ENCODE measurements around the gene MCM9. TPM values are rescaled to one million over a fixed set of nuclear protein-coding genes. Genes with fewer than 3 reads are reported as not detected.

MCM9 gene
- total RNA-seq, 4 donors from 2014 or later: 26.7 to 47.2 (median 35.8) TPM

- intact Hi-C loops (cut with DNase I): loop anchor here (10.0 kb wide), 1 partner anchor 179 kb away; the partner anchor contains the start of gene FAM184A
- TF ChIP-seq, protein P1, sequence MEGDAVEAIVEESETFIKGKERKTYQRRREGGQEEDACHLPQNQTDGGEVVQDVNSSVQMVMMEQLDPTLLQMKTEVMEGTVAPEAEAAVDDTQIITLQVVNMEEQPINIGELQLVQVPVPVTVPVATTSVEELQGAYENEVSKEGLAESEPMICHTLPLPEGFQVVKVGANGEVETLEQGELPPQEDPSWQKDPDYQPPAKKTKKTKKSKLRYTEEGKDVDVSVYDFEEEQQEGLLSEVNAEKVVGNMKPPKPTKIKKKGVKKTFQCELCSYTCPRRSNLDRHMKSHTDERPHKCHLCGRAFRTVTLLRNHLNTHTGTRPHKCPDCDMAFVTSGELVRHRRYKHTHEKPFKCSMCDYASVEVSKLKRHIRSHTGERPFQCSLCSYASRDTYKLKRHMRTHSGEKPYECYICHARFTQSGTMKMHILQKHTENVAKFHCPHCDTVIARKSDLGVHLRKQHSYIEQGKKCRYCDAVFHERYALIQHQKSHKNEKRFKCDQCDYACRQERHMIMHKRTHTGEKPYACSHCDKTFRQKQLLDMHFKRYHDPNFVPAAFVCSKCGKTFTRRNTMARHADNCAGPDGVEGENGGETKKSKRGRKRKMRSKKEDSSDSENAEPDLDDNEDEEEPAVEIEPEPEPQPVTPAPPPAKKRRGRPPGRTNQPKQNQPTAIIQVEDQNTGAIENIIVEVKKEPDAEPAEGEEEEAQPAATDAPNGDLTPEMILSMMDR (IDR thresholded peaks at IDR 0.05): no peak
- TF ChIP-seq POLR2A (IDR thresholded peaks at IDR 0.05): no peak
- Histone ChIP-seq H3K4me3 (replicated peaks in 1 of 3) (no peak overlapping the region), H3K27me3 (no peaks in the 10 kb centered on the region), H3K9me3 (no peaks in the 10 kb centered on the region), H3K4me1 (peaks cover 0 to 30% of the 10 kb centered on the region in 2 donors), H3K36me3 (no peaks in the 10 kb centered on the region), H3K27ac (peak overlapping the region in 2 of 3 donors; percentile 94 to 98)
- WGBS, 2 donors: 48 to 51% methylated on average over 2 of the region's 2 CpGs
- no peak for DNase-seq
These were observed 39.1 kb downstream of the MCM9 start for GRCh38 chr6:118895859-118896258.

GRCh38 chr6:118895261-118895560 is 39.7 kb downstream of the MCM9 start:
- H3K4me1 ChIP-seq: peaks cover 0 to 30% of the 10 kb centered on the region in 2 donors
- WGBS, 2 donors: 0 to 1% methylated on average over 10 to 11 of the region's 11 CpGs
- intact Hi-C loops (cut with DNase I): loop anchor here (10.0 kb wide), 1 partner anchor 180 kb away; the partner anchor contains the start of gene FAM184A

GRCh38 chr6:118894425-118895260 is 40.3 kb downstream of the MCM9 start:
- peak; percentile 86 to 88 for DNase-seq
- H3K9me3 ChIP-seq: no peaks in the 10 kb centered on the region
- TF ChIP-seq, protein P1 (IDR thresholded peaks at IDR 0.05): peak in 1 of 6 experiments; percentile 8
- TF ChIP-seq POLR2A (IDR thresholded peaks at IDR 0.05): peak; percentile 64 to 90
- peaks cover 0 to 30% of the 10 kb centered on the region in 2 donors for H3K4me1 ChIP-seq
- H3K27me3 ChIP-seq: no peaks in the 10 kb centered on the region
- WGBS, 2 donors: 0% methylated on average over 34 to 43 of the region's 102 CpGs
- peak overlapping the region; percentile 94 to 98 (median 97) for H3K27ac ChIP-seq
- intact Hi-C loops (cut with DNase I): loop anchor here (10.0 kb wide), 1 partner anchor 180 kb away; the partner anchor contains the start of gene FAM184A
- peak overlapping the region; percentile 82 to 97 (median 90) for H3K4me3 ChIP-seq (replicated peaks in 1 of 3)
- H3K36me3 ChIP-seq: no peaks in the 10 kb centered on the region

More at GRCh38 chr6:118895261-118895560, 39.7 kb downstream of the MCM9 start:
- Histone ChIP-seq H3K36me3 (no peaks in the 10 kb centered on the region), H3K9me3 (no peaks in the 10 kb centered on the region), H3K4me3 (replicated peaks in 1 of 3) (peak overlapping the region in 2 of 3 donors; percentile 82 to 90), H3K27me3 (no peaks in the 10 kb centered on the region), H3K27ac (peak overlapping the region; percentile 94 to 98 (median 97))
- DNase-seq: no peak
- peak in 1 of 2 donors; percentile 47 for TF ChIP-seq POLR2A (IDR thresholded peaks at IDR 0.05)
- TF ChIP-seq, protein P1 (IDR thresholded peaks at IDR 0.05): no peak

DNA sequence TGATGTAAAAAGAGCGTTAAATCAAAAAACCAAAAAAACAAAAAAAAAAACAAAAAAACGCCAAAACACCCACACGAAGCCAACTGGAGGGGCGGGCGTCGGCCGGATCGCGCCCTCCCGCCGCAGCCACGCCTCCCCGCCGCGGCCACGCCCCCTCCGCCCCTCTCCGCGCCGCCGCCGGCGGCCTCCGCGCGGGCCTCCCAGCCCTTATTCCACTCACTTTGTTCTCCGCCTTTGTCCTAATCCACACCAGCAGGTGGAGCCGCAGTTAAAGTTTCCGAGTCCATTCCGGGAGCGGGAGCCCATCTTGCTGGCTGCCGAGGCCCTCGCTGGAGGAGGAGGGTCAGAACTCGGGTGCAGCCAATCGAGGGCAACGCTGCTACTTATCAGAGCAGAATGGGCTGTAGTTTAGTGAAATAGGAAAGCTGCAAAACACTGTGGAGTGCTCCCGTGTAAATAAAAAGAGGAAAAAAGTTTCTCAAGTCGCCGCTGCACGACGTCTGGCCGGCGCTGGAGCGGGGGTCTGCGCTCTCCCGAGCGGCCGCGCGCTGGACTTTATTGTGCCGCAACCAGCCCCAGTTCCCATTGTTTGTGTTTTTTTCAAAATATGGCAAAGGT is 41.0 kb downstream of the MCM9 start, which contains the start of gene ASF1A:
Gene ASF1A (plus strand): TSS at position 346 of the 618 bp plus-strand sequence. CDS start 262 bp downstream, at position 608.
- H3K9me3 ChIP-seq: no peaks in the 10 kb centered on the region
- H3K36me3 ChIP-seq: no peaks in the 10 kb centered on the region
- peaks cover 0 to 30% of the 10 kb centered on the region in 2 donors for H3K4me1 ChIP-seq
- peak within 1 kb of the TSS; percentile 94 to 98 (median 97) for H3K27ac ChIP-seq
- intact Hi-C loops (cut with DNase I): loop anchor here (10.0 kb wide), 1 partner anchor 181 kb away; the partner anchor contains the start of gene FAM184A
- whole genome bisulfite sequencing, 2 donors: 1% methylated on average over 51 of the region's 51 CpGs
- TF ChIP-seq, protein P1 (IDR thresholded peaks at IDR 0.05): peak in 4 of 6 experiments; percentile 51 to 82 (median 60)
- TF ChIP-seq POLR2A (IDR thresholded peaks at IDR 0.05): peak in 1 of 2 donors; percentile 91
- H3K4me3 ChIP-seq (replicated peaks in 1 of 3): peak within 1 kb of the TSS; percentile 82 to 97 (median 90)
- peak; percentile 98 to 99 for DNase-seq
- no peaks in the 10 kb centered on the region for H3K27me3 ChIP-seq
